ENCODE results near the gene CDCA3. TPM values are rescaled to one million over a fixed set of nuclear protein-coding genes. Genes with fewer than 3 reads are reported as not detected.

The CDCA3 gene
- total and polyA plus RNA-seq, 2 of the 13 experiments (the other 11 are each of a cell fraction or from before 2014, with no cell fraction given), result 32.7 to 56.5 TPM

DNA sequence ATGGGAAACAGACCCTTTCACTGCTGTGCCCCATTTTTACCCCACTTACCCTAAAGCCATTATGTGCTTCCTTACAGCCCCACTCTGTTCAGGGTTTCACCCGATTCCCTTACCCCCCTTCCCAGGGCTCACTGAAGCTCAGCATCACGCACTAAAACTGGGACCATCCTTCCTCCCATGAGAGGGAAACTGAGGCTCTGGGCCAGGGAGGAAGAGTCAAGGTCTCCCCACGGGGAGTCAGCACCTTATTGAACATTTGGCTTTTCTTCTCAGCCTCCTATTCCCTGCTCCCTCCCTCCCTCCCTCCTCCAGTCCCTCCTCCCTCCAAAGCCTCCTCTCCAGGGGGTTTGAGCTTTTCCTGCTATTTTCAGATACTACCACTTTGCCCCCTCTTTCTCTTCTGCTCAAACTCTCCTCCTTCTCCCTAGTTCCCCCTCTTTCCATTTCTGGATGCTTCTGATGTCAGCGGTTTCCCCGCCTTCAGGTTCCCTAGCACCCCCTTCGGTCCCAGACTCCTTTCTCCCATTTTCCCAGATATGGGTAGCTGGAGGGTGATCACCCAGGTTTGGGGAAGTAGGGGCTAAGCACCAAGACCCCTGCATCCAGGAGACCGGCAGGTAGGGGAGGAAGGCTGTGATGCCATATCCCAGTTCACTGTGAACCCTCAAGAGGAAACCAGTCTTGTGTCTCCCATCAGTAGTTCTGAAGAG, 28.5 kb downstream of the CDCA3 start:
- CTCF ChIA-PET (ENCODE audit: low intra/inter-chr PET ratio, low total read pairs), result no interaction called here
- intact Hi-C loops (cut with micrococcal nuclease; ENCODE audit: unreplicated experiment), result loop anchor here (10.0 kb wide), 1 partner anchor 208 kb away; no protein-coding TSS in a partner anchor
- H3K4me2 ChIP-seq (ENCODE audit: low read depth, low read length), result no peak overlapping the region
- no peak for ATAC-seq
- BruUV-seq (replicated peaks), result no TSS peak
- H4K20me1 ChIP-seq (ENCODE audit: insufficient read depth, low read length), result no peaks in the 10 kb centered on the region
- peaks cover 5 to 24% of the 10 kb centered on the region in 2 experiments; a peak in 4 of 5 replicates for H3K27me3 ChIP-seq (ENCODE audit: control insufficient read depth in 1 of 2, insufficient read depth in 2 of 2, low read length in 2 of 2)
- FAIRE-seq, result no peak
- H3K79me2 ChIP-seq (ENCODE audit: insufficient read depth, low read length), result no peaks in the 10 kb centered on the region
- no peak overlapping the region for H2AFZ ChIP-seq (ENCODE audit: low read length)
- no peaks in the 10 kb centered on the region for H3K36me3 ChIP-seq (replicated peaks in 1 of 2; ENCODE audit: control insufficient read depth in 1 of 2, insufficient read depth in 2 of 2, low read length in 2 of 2)
- DNase-seq (ENCODE audit: low spot score), result no peak
- peaks cover 42% of the 10 kb centered on the region for H3K4me1 ChIP-seq (ENCODE audit: insufficient read depth, low read length)
- no peak overlapping the region for H3K27ac ChIP-seq (ENCODE audit: extremely low read length, insufficient read depth, low read length)
- H3K4me3 ChIP-seq (replicated peaks in 1 of 3; ENCODE audit: insufficient read depth in 1 of 3, low read depth in 2 of 3, low read length in 3 of 3), result no peak overlapping the region
- H3K9me3 ChIP-seq (ENCODE audit: low read length), result no peaks in the 10 kb centered on the region
- in situ Hi-C loops (cut with HindIII; ENCODE audit: extremely low pct_ligation_motif_present, low pct_unique_long_range_greater_than_20kb), result no loop called here
- no peak overlapping the region for H3K9ac ChIP-seq (ENCODE audit: insufficient read depth, low read depth, low read length)
- WGBS (ENCODE audit: low lambda C conversion rate), result 71% methylated on average over 7 of the region's 7 CpGs
- POLR2A ChIA-PET, result interaction anchor here (1.0 to 2.0 kb wide), 2 partner anchors 69 kb away, joined by 6 to 13 read pairs; partner anchors contain the start of gene MLF2
- TF ChIP-seq ZFP1 (CRISPR knock-in tag; IDR thresholded peaks at IDR 0.05) (no peak), SMAD1 (CRISPR knock-in tag; IDR thresholded peaks at IDR 0.05; ENCODE audit: borderline replicate concordance, low read depth) (no peak), NR2F1 (CRISPR knock-in tag; IDR thresholded peaks at IDR 0.05) (no peak), POLR2G (IDR thresholded peaks at IDR 0.05; ENCODE audit: low read depth, low read length) (peak; percentile 52), NFE2L2 (IDR thresholded peaks at IDR 0.05; ENCODE audit: low read length) (no peak), CBFB (CRISPR knock-in tag; IDR thresholded peaks at IDR 0.05) (no peak), ZNF205 (CRISPR knock-in tag; IDR thresholded peaks at IDR 0.05) (no peak), BORCS8-MEF2B (CRISPR knock-in tag; IDR thresholded peaks at IDR 0.05) (no peak), ZNF263 (CRISPR knock-in tag; IDR thresholded peaks at IDR 0.05) (peak; percentile 52; the same call in 1 of the 2 replicates)
- TF ChIP-seq, protein P1, sequence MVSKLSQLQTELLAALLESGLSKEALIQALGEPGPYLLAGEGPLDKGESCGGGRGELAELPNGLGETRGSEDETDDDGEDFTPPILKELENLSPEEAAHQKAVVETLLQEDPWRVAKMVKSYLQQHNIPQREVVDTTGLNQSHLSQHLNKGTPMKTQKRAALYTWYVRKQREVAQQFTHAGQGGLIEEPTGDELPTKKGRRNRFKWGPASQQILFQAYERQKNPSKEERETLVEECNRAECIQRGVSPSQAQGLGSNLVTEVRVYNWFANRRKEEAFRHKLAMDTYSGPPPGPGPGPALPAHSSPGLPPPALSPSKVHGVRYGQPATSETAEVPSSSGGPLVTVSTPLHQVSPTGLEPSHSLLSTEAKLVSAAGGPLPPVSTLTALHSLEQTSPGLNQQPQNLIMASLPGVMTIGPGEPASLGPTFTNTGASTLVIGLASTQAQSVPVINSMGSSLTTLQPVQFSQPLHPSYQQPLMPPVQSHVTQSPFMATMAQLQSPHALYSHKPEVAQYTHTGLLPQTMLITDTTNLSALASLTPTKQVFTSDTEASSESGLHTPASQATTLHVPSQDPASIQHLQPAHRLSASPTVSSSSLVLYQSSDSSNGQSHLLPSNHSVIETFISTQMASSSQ (IDR thresholded peaks at IDR 0.05; ENCODE audit: low read depth), result no peak
- TF ChIP-seq, protein P1 (CRISPR knock-in tag; IDR thresholded peaks at IDR 0.05; ENCODE audit: borderline replicate concordance), result no peak
- TF ChIP-seq, protein P2, sequence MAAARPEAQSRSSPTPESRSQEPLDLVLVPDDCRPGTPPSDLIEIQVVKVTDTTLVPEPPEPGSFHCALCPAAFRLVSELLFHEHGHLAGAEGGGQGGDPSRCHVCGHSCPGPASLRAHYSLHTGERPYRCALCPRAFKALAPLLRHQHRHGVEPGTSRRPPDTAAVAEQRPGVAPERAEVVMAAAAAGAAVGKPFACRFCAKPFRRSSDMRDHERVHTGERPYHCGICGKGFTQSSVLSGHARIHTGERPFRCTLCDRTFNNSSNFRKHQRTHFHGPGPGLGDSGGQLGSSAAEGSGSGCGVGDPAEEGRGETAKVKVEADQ (CRISPR knock-in tag; IDR thresholded peaks at IDR 0.05; ENCODE audit: borderline replicate concordance), result no peak
- TF ChIP-seq, protein P3, sequence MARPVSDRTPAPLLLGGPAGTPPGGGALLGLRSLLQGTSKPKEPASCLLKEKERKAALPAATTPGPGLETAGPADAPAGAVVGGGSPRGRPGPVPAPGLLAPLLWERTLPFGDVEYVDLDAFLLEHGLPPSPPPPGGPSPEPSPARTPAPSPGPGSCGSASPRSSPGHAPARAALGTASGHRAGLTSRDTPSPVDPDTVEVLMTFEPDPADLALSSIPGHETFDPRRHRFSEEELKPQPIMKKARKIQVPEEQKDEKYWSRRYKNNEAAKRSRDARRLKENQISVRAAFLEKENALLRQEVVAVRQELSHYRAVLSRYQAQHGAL (CRISPR knock-in tag; IDR thresholded peaks at IDR 0.05; ENCODE audit: not compliant biosample characterization), result no peak

Measured in HepG2 (cell line).